ENCODE results near the gene U2AF1L4. TPM values are rescaled to one million over a fixed set of nuclear protein-coding genes. Genes with fewer than 3 reads are reported as not detected.

The U2AF1L4 gene, protein sequence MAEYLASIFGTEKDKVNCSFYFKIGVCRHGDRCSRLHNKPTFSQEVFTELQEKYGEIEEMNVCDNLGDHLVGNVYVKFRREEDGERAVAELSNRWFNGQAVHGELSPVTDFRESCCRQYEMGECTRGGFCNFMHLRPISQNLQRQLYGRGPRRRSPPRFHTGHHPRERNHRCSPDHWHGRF
- 10 to 100 TPM; 13.3 to 28.7 (median 19.6) TPM for total RNA-seq
- polyA plus RNA-seq, result 10 to 100 TPM; 12.3 to 26.6 (median 13.6) TPM
- long read RNA-seq, donor 1, partial matches to known transcripts, result 0 of 5 reads
- long read RNA-seq, donor 1, other reads (novel, unspliced or antisense), result 4 of 5 reads
- long read RNA-seq, donor 2, partial matches to known transcripts, result 3 of 16 reads
- long read RNA-seq, donor 2, other reads (novel, unspliced or antisense), result 12 of 16 reads

DNA sequence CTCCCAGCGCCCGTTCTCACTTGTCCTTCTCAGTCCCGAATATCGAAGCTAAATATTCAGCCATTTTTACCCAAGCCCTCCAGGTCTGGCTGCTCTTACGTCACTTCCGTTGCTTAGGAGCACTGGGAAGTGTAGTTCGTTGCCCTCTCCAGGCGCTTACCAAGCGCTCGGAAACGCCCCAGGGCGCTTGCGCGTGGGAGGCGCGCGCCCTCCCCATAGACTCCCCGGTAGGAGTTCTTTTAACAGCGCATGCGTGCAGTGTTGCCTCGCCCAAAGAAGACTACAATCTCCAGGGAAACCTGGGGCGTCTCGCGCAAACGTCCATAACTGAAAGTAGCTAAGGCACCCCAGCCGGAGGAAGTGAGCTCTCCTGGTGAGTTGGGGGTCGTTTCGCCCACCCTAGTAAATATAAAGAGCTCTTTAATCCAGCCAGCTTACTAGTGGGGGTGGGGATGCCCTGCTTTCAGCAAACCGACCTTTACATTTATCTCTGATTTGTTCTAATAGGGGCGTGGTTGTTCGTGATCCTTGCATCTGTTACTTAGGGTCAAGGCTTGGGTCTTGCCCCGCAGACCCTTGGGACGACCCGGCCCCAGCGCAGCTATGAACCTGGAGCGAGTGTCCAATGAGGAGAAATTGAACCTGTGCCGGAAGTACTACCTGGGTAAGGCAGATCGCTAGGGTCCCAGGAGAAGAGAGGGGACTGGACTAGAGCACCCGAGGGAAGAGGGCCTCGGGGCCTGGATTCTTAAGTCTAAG lies at the start of gene U2AF1L4, which contains the start of gene PSENEN:
U2AF1L4 (minus strand) TSS at position 91 of the 759 bp plus-strand sequence; CDS start at position 64, 27 bp downstream.
PSENEN (plus strand) TSS at position 324 of the 759 bp plus-strand sequence; CDS start at position 604, 280 bp downstream.
- no peaks in the 10 kb centered on the region for H3K9me3 ChIP-seq
- intact Hi-C loops (cut with DNase I), result loop anchor here in 1 of 2 donors (5.0 kb wide), 1 partner anchor 187 kb away; no protein-coding TSS in a partner anchor
- H3K4me3 ChIP-seq, result peak within 1 kb of the TSS; percentile 89
- H3K36me3 ChIP-seq (ENCODE audit: insufficient read depth in 1 of 2, low read depth in 1 of 2), result peaks cover 0 to 30% of the 10 kb centered on the region in 2 donors
- H3K4me1 ChIP-seq, result peaks cover 42% of the 10 kb centered on the region
- TF ChIP-seq, protein P1, sequence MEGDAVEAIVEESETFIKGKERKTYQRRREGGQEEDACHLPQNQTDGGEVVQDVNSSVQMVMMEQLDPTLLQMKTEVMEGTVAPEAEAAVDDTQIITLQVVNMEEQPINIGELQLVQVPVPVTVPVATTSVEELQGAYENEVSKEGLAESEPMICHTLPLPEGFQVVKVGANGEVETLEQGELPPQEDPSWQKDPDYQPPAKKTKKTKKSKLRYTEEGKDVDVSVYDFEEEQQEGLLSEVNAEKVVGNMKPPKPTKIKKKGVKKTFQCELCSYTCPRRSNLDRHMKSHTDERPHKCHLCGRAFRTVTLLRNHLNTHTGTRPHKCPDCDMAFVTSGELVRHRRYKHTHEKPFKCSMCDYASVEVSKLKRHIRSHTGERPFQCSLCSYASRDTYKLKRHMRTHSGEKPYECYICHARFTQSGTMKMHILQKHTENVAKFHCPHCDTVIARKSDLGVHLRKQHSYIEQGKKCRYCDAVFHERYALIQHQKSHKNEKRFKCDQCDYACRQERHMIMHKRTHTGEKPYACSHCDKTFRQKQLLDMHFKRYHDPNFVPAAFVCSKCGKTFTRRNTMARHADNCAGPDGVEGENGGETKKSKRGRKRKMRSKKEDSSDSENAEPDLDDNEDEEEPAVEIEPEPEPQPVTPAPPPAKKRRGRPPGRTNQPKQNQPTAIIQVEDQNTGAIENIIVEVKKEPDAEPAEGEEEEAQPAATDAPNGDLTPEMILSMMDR (IDR thresholded peaks at IDR 0.05), result no peak
- no peaks in the 10 kb centered on the region for H3K27me3 ChIP-seq (ENCODE audit: insufficient read depth in 3 of 3, low read length in 2 of 3)
- H3K27ac ChIP-seq, result peak within 1 kb of the TSS; percentile 100
- peak; percentile 97 to 98 for DNase-seq
- WGBS, 3 donors, result 0 to 1% (median 1%) methylated on average over 38 to 40 of the region's 40 CpGs
- ATAC-seq, result peak; percentile 77 to 84 (median 82)

DNA sequence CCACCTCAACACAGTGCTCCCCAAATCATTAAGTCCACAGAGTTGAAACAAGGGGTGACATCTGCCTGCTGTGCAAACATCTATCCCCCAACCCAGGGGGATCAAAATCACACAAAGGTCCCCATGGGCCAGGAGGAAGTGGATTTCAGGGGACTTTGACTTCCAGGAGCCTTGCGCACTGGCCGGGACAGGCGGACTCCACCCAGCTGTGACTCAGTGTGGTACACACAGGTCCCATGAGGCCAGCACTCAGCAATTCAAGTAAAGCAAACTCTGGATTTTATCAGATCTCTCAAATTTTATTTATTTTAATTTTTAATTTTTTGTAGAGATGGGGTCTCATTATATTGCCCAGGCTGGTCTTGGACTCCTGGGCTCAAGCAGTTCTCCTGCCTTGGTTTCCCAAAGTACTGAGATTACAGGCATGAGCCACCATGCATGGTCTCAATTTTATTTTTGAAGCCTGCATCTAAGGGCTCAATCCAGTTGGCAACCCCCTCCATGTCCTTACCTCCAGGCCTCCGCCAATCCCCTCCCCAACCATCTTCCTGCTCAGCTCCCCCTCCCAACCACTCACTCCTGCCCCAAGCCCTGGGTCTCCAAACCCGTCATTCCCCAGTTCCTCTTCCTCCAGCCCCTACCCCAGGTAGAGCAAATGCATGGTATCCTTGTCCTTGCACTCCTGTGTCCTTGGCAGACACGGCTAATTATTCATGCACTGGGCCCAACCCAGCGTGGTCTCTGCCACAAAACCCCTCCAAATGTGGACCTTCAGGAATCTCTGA lies 48.4 kb upstream of the U2AF1L4 start:
- Histone ChIP-seq H3K4me3 (no peak overlapping the region), H3K27me3 (ENCODE audit: insufficient read depth in 3 of 3, low read length in 2 of 3) (peaks cover 0 to 29% (median 8%) of the 10 kb centered on the region in 3 donors), H3K36me3 (ENCODE audit: insufficient read depth in 1 of 2, low read depth in 1 of 2) (no peaks in the 10 kb centered on the region), H3K9me3 (no peaks in the 10 kb centered on the region), H3K4me1 (no peaks in the 10 kb centered on the region), H3K27ac (no peak overlapping the region)
- WGBS, 3 donors, result 64 to 66% (median 65%) methylated on average over 7 of the region's 7 CpGs
- ATAC-seq, result no peak
- intact Hi-C loops (cut with DNase I), result no loop called here
- TF ChIP-seq, protein P1 (IDR thresholded peaks at IDR 0.05), result no peak
- no peak for DNase-seq

DNA sequence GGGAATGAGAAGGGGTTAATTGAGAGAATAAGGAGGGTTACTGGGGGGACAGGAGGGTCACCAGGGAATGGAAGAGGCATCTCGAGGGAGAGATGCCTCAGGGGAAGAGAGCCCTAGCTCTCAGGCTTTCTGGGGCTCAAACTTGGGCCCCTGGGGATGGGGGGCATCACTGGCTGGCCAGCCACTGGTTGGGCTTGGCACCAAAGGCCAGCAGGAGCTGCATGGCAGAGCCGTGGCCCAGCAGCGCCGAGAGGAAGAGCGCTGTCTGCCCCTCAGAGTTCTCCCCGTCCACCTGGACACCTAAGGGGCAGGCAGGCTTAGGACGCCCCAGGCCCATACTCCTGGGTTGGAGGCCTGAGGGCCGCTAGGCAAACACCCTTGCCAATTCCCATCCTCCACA lies 47.7 kb upstream of the U2AF1L4 start:
- H3K4me3 ChIP-seq, result no peak overlapping the region
- no peaks in the 10 kb centered on the region for H3K36me3 ChIP-seq (ENCODE audit: insufficient read depth in 1 of 2, low read depth in 1 of 2)
- no peaks in the 10 kb centered on the region for H3K9me3 ChIP-seq
- H3K27ac ChIP-seq, result no peak overlapping the region
- no peaks in the 10 kb centered on the region for H3K4me1 ChIP-seq
- peaks cover 0 to 22% (median 7%) of the 10 kb centered on the region in 3 donors for H3K27me3 ChIP-seq (ENCODE audit: insufficient read depth in 3 of 3, low read length in 2 of 3)
- WGBS, 3 donors, result 65 to 81% (median 72%) methylated on average over 8 of the region's 8 CpGs
- TF ChIP-seq, protein P1 (IDR thresholded peaks at IDR 0.05), result no peak
- ATAC-seq (no peak), DNase-seq (no peak)
- intact Hi-C loops (cut with DNase I), result no loop called here

DNA sequence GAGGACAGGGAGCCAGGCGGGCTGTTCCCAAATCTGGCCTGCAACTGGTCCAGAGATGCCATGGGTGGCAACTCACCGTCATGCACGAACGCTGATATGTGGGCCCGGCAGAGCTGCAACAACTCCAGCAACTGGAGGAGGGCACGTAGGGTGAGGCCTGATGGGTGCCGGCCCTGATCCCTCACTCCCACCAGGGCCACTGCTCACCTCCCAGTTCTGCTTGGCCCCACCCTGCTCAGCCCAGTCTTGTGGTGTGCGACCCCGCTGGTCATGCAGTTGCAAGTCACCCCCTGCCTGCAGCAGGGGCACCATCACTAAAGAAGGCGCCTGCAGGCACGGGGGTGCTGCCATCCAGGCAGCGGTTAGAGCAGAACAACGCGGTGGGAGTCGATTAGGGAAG lies 47.1 kb upstream of the U2AF1L4 start:
- whole genome bisulfite sequencing, 3 donors, result 77 to 82% (median 79%) methylated on average over 15 of the region's 15 CpGs
- Histone ChIP-seq H3K9me3 (no peaks in the 10 kb centered on the region), H3K4me1 (no peaks in the 10 kb centered on the region), H3K36me3 (ENCODE audit: insufficient read depth in 1 of 2, low read depth in 1 of 2) (no peaks in the 10 kb centered on the region), H3K27ac (no peak overlapping the region), H3K27me3 (ENCODE audit: insufficient read depth in 3 of 3, low read length in 2 of 3) (peaks cover 0 to 17% (median 3%) of the 10 kb centered on the region in 3 donors), H3K4me3 (no peak overlapping the region)
- intact Hi-C loops (cut with DNase I), result no loop called here
- TF ChIP-seq, protein P1 (IDR thresholded peaks at IDR 0.05), result no peak
- ATAC-seq, result no peak
- no peak for DNase-seq
